HL-60 (cell line): ENCODE results near the gene TNNI2.

ENCODE experiments used
- GABPA ChIP-seq: IDR thresholded peaks from 2 replicates; pipeline ENCODE4 v1.6.1; 2012; ENCODE audit warnings: low read depth
- POLR2AphosphoS5 ChIP-seq: IDR thresholded peaks from 2 replicates; pipeline ENCODE4 v1.6.1; 2012; ENCODE audit warnings: low read depth
- REST ChIP-seq: IDR thresholded peaks from 2 replicates; pipeline ENCODE4 v1.6.1; 2012; ENCODE audit warnings: low read depth; ENCODE audit not compliant: insufficient replicate concordance
- SPI1 ChIP-seq: IDR thresholded peaks from 2 replicates; pipeline ENCODE4 v1.6.1; 2012; ENCODE audit warnings: low read depth, mild to moderate bottlenecking, borderline replicate concordance
- TF ChIP-seq, protein P1 (sequence below): IDR thresholded peaks from one replicate; pipeline ENCODE4 v1.5.1; 2011; ENCODE audit warnings: low read length, control low read depth, inconsistent platforms; ENCODE audit not compliant: insufficient read depth

GRCh38 chr11:1881442-1882264 is 42.9 kb downstream of the TNNI2 start:
- TF ChIP-seq, protein P1, sequence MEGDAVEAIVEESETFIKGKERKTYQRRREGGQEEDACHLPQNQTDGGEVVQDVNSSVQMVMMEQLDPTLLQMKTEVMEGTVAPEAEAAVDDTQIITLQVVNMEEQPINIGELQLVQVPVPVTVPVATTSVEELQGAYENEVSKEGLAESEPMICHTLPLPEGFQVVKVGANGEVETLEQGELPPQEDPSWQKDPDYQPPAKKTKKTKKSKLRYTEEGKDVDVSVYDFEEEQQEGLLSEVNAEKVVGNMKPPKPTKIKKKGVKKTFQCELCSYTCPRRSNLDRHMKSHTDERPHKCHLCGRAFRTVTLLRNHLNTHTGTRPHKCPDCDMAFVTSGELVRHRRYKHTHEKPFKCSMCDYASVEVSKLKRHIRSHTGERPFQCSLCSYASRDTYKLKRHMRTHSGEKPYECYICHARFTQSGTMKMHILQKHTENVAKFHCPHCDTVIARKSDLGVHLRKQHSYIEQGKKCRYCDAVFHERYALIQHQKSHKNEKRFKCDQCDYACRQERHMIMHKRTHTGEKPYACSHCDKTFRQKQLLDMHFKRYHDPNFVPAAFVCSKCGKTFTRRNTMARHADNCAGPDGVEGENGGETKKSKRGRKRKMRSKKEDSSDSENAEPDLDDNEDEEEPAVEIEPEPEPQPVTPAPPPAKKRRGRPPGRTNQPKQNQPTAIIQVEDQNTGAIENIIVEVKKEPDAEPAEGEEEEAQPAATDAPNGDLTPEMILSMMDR, result no peak
- TF ChIP-seq POLR2AphosphoS5, result no peak
- TF ChIP-seq SPI1, result no peak
- no peak for TF ChIP-seq GABPA
- no peak for TF ChIP-seq REST
